Subcutaneous adipose tissue (tissue), 4 donors: ENCODE results near the gene ERCC2. TPM values are rescaled to one million over a fixed set of nuclear protein-coding genes. Genes with fewer than 3 reads are reported as not detected.

Experiments
- total RNA-seq, 4 donors: library from RNA; depleted of rRNA; stranded (reverse); fragments of >200 nt; gene quantifications; one replicate each; pipeline ENCODE4 v1.1.0, GENCODE V29; 2016
- TF ChIP-seq, protein P1 (sequence below): fragments of 450-650 bp; IDR thresholded peaks from one replicate; pipeline ENCODE4 v1.5.1; 2016; ENCODE audit warnings: low read depth, mild to moderate bottlenecking, control low read depth, antibody characterized with exemption, moderate library complexity

The ERCC2 gene
- total RNA-seq, 4 donors from 2014 or later, result 3.3 to 18.1 (median 8.0) TPM

DNA sequence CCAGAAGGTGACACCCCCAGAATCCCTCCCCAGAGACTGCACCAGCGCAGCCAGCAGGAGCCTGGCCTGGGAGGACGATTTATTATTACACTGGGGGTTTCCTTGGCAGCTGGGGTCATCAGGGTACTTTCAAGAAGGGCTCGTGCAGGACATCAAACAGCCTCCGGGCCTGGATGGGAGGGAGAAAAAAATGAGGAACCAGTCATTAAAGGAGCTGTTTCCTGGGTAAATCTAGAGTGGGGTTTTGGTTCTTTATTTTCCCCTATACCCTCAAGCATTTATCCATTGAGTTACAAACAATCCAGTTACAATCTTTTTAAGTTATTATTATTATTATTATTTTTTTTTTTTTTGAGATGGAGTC lies 39.2 kb upstream of the ERCC2 start:
- TF ChIP-seq, protein P1, sequence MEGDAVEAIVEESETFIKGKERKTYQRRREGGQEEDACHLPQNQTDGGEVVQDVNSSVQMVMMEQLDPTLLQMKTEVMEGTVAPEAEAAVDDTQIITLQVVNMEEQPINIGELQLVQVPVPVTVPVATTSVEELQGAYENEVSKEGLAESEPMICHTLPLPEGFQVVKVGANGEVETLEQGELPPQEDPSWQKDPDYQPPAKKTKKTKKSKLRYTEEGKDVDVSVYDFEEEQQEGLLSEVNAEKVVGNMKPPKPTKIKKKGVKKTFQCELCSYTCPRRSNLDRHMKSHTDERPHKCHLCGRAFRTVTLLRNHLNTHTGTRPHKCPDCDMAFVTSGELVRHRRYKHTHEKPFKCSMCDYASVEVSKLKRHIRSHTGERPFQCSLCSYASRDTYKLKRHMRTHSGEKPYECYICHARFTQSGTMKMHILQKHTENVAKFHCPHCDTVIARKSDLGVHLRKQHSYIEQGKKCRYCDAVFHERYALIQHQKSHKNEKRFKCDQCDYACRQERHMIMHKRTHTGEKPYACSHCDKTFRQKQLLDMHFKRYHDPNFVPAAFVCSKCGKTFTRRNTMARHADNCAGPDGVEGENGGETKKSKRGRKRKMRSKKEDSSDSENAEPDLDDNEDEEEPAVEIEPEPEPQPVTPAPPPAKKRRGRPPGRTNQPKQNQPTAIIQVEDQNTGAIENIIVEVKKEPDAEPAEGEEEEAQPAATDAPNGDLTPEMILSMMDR, result no peak

DNA sequence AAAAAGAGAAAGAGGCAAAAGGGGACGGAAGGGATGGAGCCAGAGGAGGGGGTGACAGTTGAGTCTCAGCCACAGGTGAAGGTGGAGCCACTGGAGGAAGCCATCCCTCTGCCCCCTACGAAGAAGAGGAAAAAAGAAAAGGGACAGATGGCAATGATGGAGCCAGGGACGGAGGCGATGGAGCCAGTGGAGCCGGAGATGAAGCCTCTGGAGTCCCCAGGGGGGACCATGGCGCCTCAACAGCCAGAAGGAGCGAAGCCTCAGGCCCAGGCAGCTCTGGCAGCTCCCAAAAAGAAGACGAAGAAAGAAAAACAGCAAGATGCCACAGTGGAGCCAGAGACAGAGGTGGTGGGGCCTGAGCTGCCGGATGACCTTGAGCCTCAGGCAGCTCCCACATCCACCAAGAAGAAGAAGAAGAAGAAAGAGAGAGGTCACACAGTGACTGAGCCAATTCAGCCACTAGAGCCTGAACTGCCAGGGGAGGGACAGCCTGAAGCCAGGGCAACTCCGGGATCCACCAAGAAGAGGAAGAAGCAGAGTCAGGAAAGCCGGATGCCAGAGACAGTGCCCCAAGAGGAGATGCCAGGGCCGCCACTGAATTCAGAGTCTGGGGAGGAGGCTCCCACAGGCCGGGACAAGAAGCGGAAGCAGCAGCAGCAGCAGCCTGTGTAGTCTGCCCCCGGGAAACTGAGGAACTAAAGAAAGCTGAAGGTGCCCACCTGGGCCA lies 38.6 kb upstream of the ERCC2 start:
- TF ChIP-seq, protein P1, result no peak

DNA sequence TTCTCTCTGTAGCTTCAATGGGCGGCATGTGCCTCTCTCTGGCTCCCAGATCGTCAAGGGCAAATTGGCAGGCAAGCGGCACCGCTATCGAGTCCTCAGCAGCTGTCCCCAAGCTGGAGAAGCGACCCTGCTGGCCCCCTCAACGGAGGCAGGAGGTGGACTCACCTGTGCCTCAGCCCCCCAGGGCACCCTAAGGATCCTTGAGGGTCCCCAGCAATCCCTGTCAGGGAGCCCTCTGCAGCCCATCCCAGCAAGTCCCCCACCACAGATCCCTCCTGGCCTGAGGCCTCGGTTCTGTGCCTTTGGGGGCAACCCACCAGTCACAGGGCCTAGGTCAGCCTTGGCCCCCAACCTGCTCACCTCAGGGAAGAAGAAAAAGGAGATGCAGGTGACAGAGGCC lies 37.7 kb upstream of the ERCC2 start:
- TF ChIP-seq, protein P1, result no peak

DNA sequence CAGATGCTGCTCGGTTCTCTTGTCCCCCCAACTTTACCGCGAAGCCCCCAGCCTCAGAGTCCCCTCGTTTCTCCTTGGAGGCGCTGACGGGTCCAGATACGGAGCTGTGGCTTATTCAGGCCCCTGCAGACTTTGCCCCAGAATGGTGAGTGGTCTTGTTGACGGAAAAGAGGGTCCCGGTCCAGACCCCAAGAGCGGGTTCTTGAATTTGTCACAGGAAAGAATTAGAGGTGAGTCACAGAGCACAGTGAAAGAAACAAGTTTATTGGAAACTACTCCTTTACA lies 36.7 kb upstream of the ERCC2 start:
- TF ChIP-seq, protein P1, result no peak

DNA sequence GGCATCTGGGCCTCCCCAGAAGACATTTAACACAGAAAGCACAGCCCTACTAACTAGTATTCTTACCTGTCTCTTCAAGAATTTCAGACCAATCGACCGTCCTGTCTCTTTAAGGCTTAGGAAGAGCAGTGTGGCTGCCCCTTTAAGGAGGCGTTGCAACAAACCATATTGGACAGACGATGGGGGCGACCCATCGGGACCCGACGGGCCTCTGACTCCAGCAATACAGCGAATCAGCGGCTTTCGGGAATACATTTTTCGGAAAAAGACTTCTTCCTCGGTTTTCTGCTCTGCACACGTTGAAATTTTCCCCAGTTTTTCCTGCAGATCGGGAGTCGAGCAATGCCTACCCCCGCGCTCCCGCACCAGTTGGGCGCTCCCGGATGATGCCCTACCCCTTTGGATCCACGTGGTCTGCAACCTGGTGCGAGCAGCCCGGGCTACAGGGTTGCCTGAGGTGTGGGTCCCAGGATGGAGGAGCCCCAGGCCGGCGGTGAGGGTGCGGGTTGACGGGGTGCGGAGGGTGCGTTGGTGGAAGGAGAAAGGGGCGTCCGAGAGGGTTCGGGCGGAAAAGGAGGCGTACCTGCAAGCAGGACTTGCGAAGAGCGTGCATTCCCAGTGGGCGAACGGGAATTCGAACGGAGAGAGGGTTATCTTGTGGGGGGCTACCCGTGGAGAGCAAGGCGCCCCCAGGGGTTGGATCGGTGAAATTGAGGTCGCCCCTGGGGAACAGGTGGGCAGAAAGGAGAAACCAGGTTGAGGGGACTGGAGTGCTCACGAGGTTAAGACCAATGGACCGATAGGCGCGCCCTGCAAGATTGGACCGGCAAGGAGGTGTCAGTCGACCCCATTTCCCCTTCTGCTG lies 36.1 kb upstream of the ERCC2 start, which contains the start of gene POLR1G:
POLR1G (plus strand) TSS at position 419 of the 865 bp plus-strand sequence; CDS start at position 472, 53 bp downstream.
- TF ChIP-seq, protein P1, result no peak

DNA sequence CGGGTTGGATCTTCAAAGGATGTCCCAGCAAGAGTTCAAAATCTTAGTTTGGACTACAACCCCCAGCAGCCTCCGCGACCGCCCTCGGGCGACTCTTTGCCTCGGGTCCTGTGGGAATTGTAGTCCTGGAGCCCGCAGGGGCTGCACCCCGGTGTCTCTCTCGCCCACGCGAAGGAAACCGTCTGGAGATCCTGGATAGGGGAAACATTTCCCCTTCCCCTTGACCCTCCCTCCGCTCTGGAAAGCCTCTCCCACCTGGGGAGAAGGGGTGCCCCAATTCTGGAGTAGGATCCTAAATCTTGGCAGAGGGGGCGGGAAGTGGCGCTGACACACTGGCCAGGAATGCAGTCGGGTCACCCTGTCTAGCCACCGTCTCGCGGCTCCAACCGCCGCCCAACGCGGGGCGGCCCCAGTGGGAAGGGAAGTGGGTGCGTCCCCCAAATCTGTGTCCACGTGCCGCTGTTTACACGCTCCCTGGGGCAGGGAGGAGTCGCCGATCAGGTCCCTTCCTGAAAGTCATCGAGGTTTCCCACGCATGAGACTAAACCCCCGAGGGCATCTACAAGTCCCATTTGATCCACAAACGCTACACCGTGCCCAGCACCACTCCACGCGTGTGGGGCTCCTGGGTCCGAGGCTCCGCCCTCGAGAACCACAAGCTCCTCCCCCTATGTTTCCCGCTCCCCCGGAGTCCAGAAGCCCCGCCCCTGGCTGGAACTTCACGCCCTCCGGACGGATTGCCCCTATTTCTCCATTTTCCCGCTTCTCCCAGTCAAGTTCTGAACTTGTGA lies 35.3 kb upstream of the ERCC2 start:
- TF ChIP-seq, protein P1, result no peak
